GM12878 (cell line): ENCODE measurements around the gene SP100. TPM values are rescaled to one million over a fixed set of nuclear protein-coding genes. Genes with fewer than 3 reads are reported as not detected.

Source experiments
- ATAC-seq: fragments of 200-7000 bp; cut with Tn5 transposase; 3 replicates; pipeline ENCODE4 v1.9.1; 2020; ENCODE audit warnings: mild to moderate bottlenecking, moderate library complexity
- BruUV-seq: library from RNA; stranded (reverse); fragments of 400-500 nt; replicated peaks from 2 replicates; lab custom pipeline; 2021; lab: Mats Ljungman, UMichigan
- CTCF ChIA-PET: fragments of 300-600 bp; sonication (Branson Sonifier 250); formaldehyde crosslinking; extraction: SDS; loops from one replicate; lab custom pipeline; 2021; ENCODE audit warnings: inconsistent platforms; lab: Yijun Ruan, JAX
- POLR2A ChIA-PET: fragments of 350-600 bp; formaldehyde crosslinking; extraction: SDS; loops from one replicate; lab custom pipeline; 2021; ENCODE audit warnings: inconsistent platforms; lab: Charles Lee
- RAD21 ChIA-PET: fragments of 300-600 bp; sonication (Branson Sonifier 250); formaldehyde crosslinking; loops from one replicate; lab custom pipeline; 2023; ENCODE audit warnings: antibody characterized with exemption; ENCODE audit not compliant: unreplicated experiment; lab: Charles Lee
- SMC1A ChIA-PET: fragments of 300-600 bp; sonication (Branson Sonifier 250); formaldehyde crosslinking; loops from one replicate; lab custom pipeline; 2023; ENCODE audit not compliant: unreplicated experiment, uncharacterized antibody; lab: Charles Lee
- DNase-seq: peaks from one replicate; pipeline ENCODE4 v3.0.0-alpha.2; 2011; ENCODE audit warnings: low read depth, low spot score
- FAIRE-seq: peaks from 3 replicates; lab custom pipeline; 2011; peaks lifted over from hg19 to GRCh38; lab: Jason Lieb, UNC
- H2AFZ ChIP-seq: 2 replicates; pipeline ENCODE4 v1.6.0; 2011; ENCODE audit warnings: low read depth, low read length, control low read depth; ENCODE audit not compliant: control insufficient read depth
- H3K27ac ChIP-seq: 2 replicates; pipeline ENCODE4 v1.5.1; 2011; ENCODE audit warnings: control low read depth; ENCODE audit not compliant: control insufficient read depth, insufficient read depth
- H3K27me3 ChIP-seq, 2 experiments: replicated peaks in 1 of 2; 2 replicates each; pipeline versions ENCODE4 v1.6.0 to v1.6.1; 2011; ENCODE audit warnings: low read length in 1 of 2; ENCODE audit not compliant: control insufficient read depth in 2 of 2, insufficient read depth in 2 of 2
- H3K36me3 ChIP-seq, 2 experiments: 2 replicates each; pipeline ENCODE4 v1.5.1; 2011; ENCODE audit warnings: low read length in 1 of 2; ENCODE audit not compliant: control insufficient read depth in 2 of 2, insufficient read depth in 2 of 2
- H3K4me1 ChIP-seq: 2 replicates; pipeline ENCODE4 v1.6.1; 2011; ENCODE audit warnings: mild to moderate bottlenecking, low read length, moderate library complexity, mixed read lengths; ENCODE audit not compliant: control insufficient read depth, insufficient read depth
- H3K4me2 ChIP-seq: 2 replicates; pipeline ENCODE4 v1.6.0; 2011; ENCODE audit warnings: control low read depth; ENCODE audit not compliant: control insufficient read depth, insufficient read depth
- H3K4me3 ChIP-seq: fragments of 200-600 bp; sonication (generic); 2 replicates; pipeline ENCODE4 v1.5.1; 2016
- H3K79me2 ChIP-seq: 2 replicates; pipeline ENCODE4 v1.6.0; 2011; ENCODE audit warnings: low read length; ENCODE audit not compliant: control insufficient read depth, insufficient read depth
- H3K9ac ChIP-seq: 2 replicates; pipeline ENCODE4 v1.8.0; 2011; ENCODE audit warnings: low read length, control low read depth, mixed read lengths; ENCODE audit not compliant: control insufficient read depth, insufficient read depth
- H3K9me3 ChIP-seq: replicated peaks from 3 replicates; pipeline ENCODE4 v1.5.1; 2011; ENCODE audit warnings: mild to moderate bottlenecking, low read length; ENCODE audit not compliant: control insufficient read depth, insufficient read depth
- H4K20me1 ChIP-seq: 2 replicates; pipeline ENCODE4 v1.6.0; 2011; ENCODE audit not compliant: control insufficient read depth, insufficient read depth
- ATF7 ChIP-seq: fragments of 450-650 bp; IDR thresholded peaks from 2 replicates; pipeline ENCODE4 v1.6.1; 2016; ENCODE audit warnings: low read depth, mild to moderate bottlenecking
- CBFB ChIP-seq: IDR thresholded peaks from 2 replicates; pipeline ENCODE4 v1.6.1; 2016; ENCODE audit warnings: antibody characterized with exemption, low read depth
- CEBPZ ChIP-seq: fragments of 150-350 bp; IDR thresholded peaks from 2 replicates; pipeline ENCODE4 v1.6.1; 2016; ENCODE audit warnings: low read depth, low read length
- CHD4 ChIP-seq: fragments of 200-600 bp; sonication (generic); IDR thresholded peaks from 2 replicates; pipeline ENCODE4 v1.6.1; 2016; ENCODE audit warnings: mild to moderate bottlenecking
- CREM ChIP-seq: IDR thresholded peaks from 2 replicates; pipeline ENCODE4 v1.6.1; 2014; ENCODE audit warnings: antibody characterized with exemption, low read depth
- E4F1 ChIP-seq: fragments of 450-650 bp; IDR thresholded peaks from 2 replicates; pipeline ENCODE4 v1.6.1; 2018; ENCODE audit warnings: borderline replicate concordance, mild to moderate bottlenecking; ENCODE audit not compliant: partially characterized antibody
- ESRRA ChIP-seq: IDR thresholded peaks from 2 replicates; pipeline ENCODE4 v1.6.1; 2012; ENCODE audit warnings: mild to moderate bottlenecking, low read length, improper control_type of control experiment
- ETV6 ChIP-seq, 2 experiments: fragments of 450-650 bp in 1 of 2; IDR thresholded peaks in 1 of 2; conservative IDR thresholded peaks in 1 of 2; 2 replicates each; pipeline ENCODE4 v1.6.1; 2014; ENCODE audit warnings: antibody characterized with exemption in 1 of 2, borderline replicate concordance in 1 of 2, low read depth in 1 of 2, mild to moderate bottlenecking in 1 of 2, moderate library complexity in 1 of 2
- FOS ChIP-seq: IDR thresholded peaks from 3 replicates; pipeline ENCODE4 v1.6.1; 2011; ENCODE audit warnings: borderline replicate concordance; ENCODE audit not compliant: insufficient read length; ENCODE audit errors: extremely low read depth
- HDGF ChIP-seq: fragments of 450-650 bp; IDR thresholded peaks from 2 replicates; pipeline ENCODE4 v1.6.1; 2016; ENCODE audit warnings: antibody characterized with exemption
- IKZF1 ChIP-seq: fragments of 450-650 bp; conservative IDR thresholded peaks from 2 replicates; pipeline ENCODE4 v1.6.1; 2017; ENCODE audit warnings: antibody characterized with exemption, mild to moderate bottlenecking
- IRF4 ChIP-seq: IDR thresholded peaks from 2 replicates; pipeline ENCODE4 v1.6.1; 2011; ENCODE audit warnings: low read depth, low read length
- JUNB ChIP-seq: IDR thresholded peaks from 2 replicates; pipeline ENCODE4 v1.6.1; 2016; ENCODE audit warnings: antibody characterized with exemption, mild to moderate bottlenecking
- JUND ChIP-seq: IDR thresholded peaks from 2 replicates; pipeline ENCODE4 v1.6.1; 2012; ENCODE audit warnings: low read depth, mild to moderate bottlenecking, low read length, improper control_type of control experiment, moderate library complexity
- PAX8 ChIP-seq: fragments of 450-650 bp; IDR thresholded peaks from 2 replicates; pipeline ENCODE4 v1.6.1; 2017; ENCODE audit warnings: mild to moderate bottlenecking, moderate library complexity
- POLR2AphosphoS2 ChIP-seq: IDR thresholded peaks from 2 replicates; pipeline ENCODE4 v1.6.1; 2011; ENCODE audit warnings: low read depth, mild to moderate bottlenecking, low read length, improper control_type of control experiment, moderate library complexity
- SMAD1 ChIP-seq: fragments of 450-650 bp; IDR thresholded peaks from 2 replicates; pipeline ENCODE4 v1.6.1; 2018; ENCODE audit warnings: mild to moderate bottlenecking, low read depth; ENCODE audit not compliant: partially characterized antibody
- SPI1 ChIP-seq: IDR thresholded peaks from 2 replicates; pipeline ENCODE4 v1.6.1; 2011; ENCODE audit warnings: low read depth, mild to moderate bottlenecking, low read length, moderate library complexity, borderline replicate concordance; ENCODE audit not compliant: insufficient read depth
- WGBS: methylation state at CpG from one replicate; pipeline ENCODE4 v1.1.6; 2016; ENCODE audit warnings: low lambda C conversion rate; ENCODE audit not compliant: insufficient replicate concordance, insufficient coverage; ENCODE audit errors: missing lambda C conversion rate; 5-methylcytosine and 5-hydroxymethylcytosine counted together
- in situ Hi-C: fragments of 300-500 bp; cut with MboI; formaldehyde crosslinking; loops from 9 replicates; pipeline ENCODE4 v1.14.3; 2018; ENCODE audit warnings: mixed read lengths
- intact Hi-C: fragments of 100-400 bp; cut with micrococcal nuclease; formaldehyde crosslinking; loops from one replicate; pipeline ENCODE4 v1.14.2; 2022; ENCODE audit not compliant: unreplicated experiment
- polyA plus RNA-seq, 11 experiments: library from polyadenylated mRNA; depleted of rRNA in 4 of 11; unstranded in 6 of 11; stranded (reverse) in 5 of 11; fragments of >200 nt; fragmentation: Nextera tagmentation in 4 of 11; fragmentation: Illumina TruSeq in 1 of 11; extraction: Ambion mirVana in 4 of 11; extraction: Trizol in 1 of 11; gene quantifications; 1 replicate in 1 of 11; 2 replicates in 10 of 11; pipeline versions ENCODE4 v1.2.1 to v1.2.3, GENCODE V29; 2011 to 2016; ENCODE audit warnings: inconsistent platforms in 2 of 11, missing spikeins in 2 of 11, low read depth in 1 of 11
- total RNA-seq, 4 experiments: library from RNA; depleted of rRNA in 3 of 4; stranded (reverse); fragments of >200 nt in 3 of 4; fragmentation: Illumina TruSeq in 1 of 4; extraction: Trizol in 1 of 4; gene quantifications; 2 replicates each; pipeline versions ENCODE4 v1.2.1 to v1.2.3, GENCODE V29; 2013 to 2021

Gene SP100
- total and polyA plus RNA-seq, 10 of the 15 experiments (the other 5 are each of a cell fraction or from before 2014, with no cell fraction given): 109 to 239 (median 180) TPM

GRCh38 chr2:230564805-230565779 lies 149.1 kb downstream of the SP100 start:
- H3K4me3 ChIP-seq: peak overlapping the region; percentile 18; the same call in 1 of the 2 replicates
- no peaks in the 10 kb centered on the region for H3K27me3 ChIP-seq
- no peak for DNase-seq
- ChIA-PET POLR2A (interaction anchor here (0.7 kb wide), 1 partner anchor 38 kb away, joined by 3 read pairs; no protein-coding TSS in a partner anchor), SMC1A (interaction anchor here (0.7 to 1.8 kb wide), 3 partner anchors 13 to 52 kb away, joined by 3 to 6 read pairs (median 4); no protein-coding TSS in a partner anchor), CTCF (no interaction called here), RAD21 (no interaction called here)
- WGBS: 8% methylated on average over 10 of the region's 11 CpGs
- peak overlapping the region; percentile 34; the same call in 1 of the 2 replicates for H2AFZ ChIP-seq
- no peaks in the 10 kb centered on the region for H3K36me3 ChIP-seq
- peaks cover 1% of the 10 kb centered on the region; the same call in 2 of the 3 replicates for H3K9me3 ChIP-seq
- in situ Hi-C loops (no loop called here), intact Hi-C loops (no loop called here)
- ATAC-seq: peak; percentile 82
- no peaks in the 10 kb centered on the region for H4K20me1 ChIP-seq
- no peaks in the 10 kb centered on the region for H3K79me2 ChIP-seq
- peaks cover 3% of the 10 kb centered on the region; the same call in 1 of the 2 replicates for H3K4me1 ChIP-seq
- peak overlapping the region; percentile 54; the same call in 1 of the 2 replicates for H3K27ac ChIP-seq
- FAIRE-seq: no peak
- peak overlapping the region; percentile 10; the same call in 1 of the 2 replicates for H3K4me2 ChIP-seq
- H3K9ac ChIP-seq: no peak overlapping the region
- BruUV-seq: no TSS peak
- no peak for TF ChIP-seq HDGF
- no peak for TF ChIP-seq ESRRA
- TF ChIP-seq SPI1: peak; percentile 90
- no peak for TF ChIP-seq CEBPZ
- TF ChIP-seq IRF4: 0 out of 2 replicates have a peak, but pooled peaks have one; percentile 36
- TF ChIP-seq CHD4: no peak
- peak; percentile 51; the same call in 1 of the 2 replicates for TF ChIP-seq IKZF1
- TF ChIP-seq ETV6 (conservative IDR thresholded peaks at IDR 0.05 in 1 of 2, IDR thresholded peaks at IDR 0.05 in 1 of 2; ENCODE audit: borderline replicate concordance in 1 of 2, low read depth in 1 of 2): peak in 1 of 2 experiments; percentile 89; a peak in 2 of 4 replicates
- TF ChIP-seq E4F1: no peak
- no peak for TF ChIP-seq POLR2AphosphoS2
- no peak for TF ChIP-seq FOS
- no peak for TF ChIP-seq JUND
- TF ChIP-seq CREM: no peak
- TF ChIP-seq SMAD1: no peak
- TF ChIP-seq ATF7: peak; percentile 36; the same call in 1 of the 2 replicates
- no peak for TF ChIP-seq PAX8
- TF ChIP-seq CBFB: no peak
- TF ChIP-seq JUNB: no peak; the same call in 1 of the 2 replicates
